ENCODE results near the gene EPB41.

EPB41 gene

GRCh38 chr1:28890836-28891235 is 23.5 kb upstream of the EPB41 start:
- TF ChIP-seq CTCF (IDR thresholded peaks at IDR 0.05; ENCODE audit: control insufficient read depth, insufficient read depth, low read depth, low read length, missing control alignments) = no peak
- DNase-seq (ENCODE audit: low read depth) = no peak

GRCh38 chr1:28891256-28891655 is 23.1 kb upstream of the EPB41 start:
- no peak for TF ChIP-seq CTCF (IDR thresholded peaks at IDR 0.05; ENCODE audit: control insufficient read depth, insufficient read depth, low read depth, low read length, missing control alignments)
- DNase-seq (ENCODE audit: low read depth) = no peak
- H3K4me3 ChIP-seq (ENCODE audit: control insufficient read depth, low read depth, low read length) = no peak overlapping the region

More at GRCh38 chr1:28890836-28891235, 23.5 kb upstream of the EPB41 start:
- H3K4me3 ChIP-seq (ENCODE audit: control insufficient read depth, low read depth, low read length) = no peak overlapping the region

- no peak for DNase-seq (ENCODE audit: low read depth)
- TF ChIP-seq CTCF (IDR thresholded peaks at IDR 0.05; ENCODE audit: control insufficient read depth, insufficient read depth, low read depth, low read length, missing control alignments) = peak; percentile 77
- H3K4me3 ChIP-seq (ENCODE audit: control insufficient read depth, low read depth, low read length) = no peak overlapping the region
These were observed 20.8 kb upstream of the EPB41 start for GRCh38 chr1:28893403-28894102.

- DNase-seq (ENCODE audit: low read depth) = no peak
- TF ChIP-seq CTCF (IDR thresholded peaks at IDR 0.05; ENCODE audit: control insufficient read depth, insufficient read depth, low read depth, low read length, missing control alignments) = no peak
- no peak overlapping the region for H3K4me3 ChIP-seq (ENCODE audit: control insufficient read depth, low read depth, low read length)
These were observed 19.6 kb upstream of the EPB41 start for GRCh38 chr1:28894785-28895184.

GRCh38 chr1:28895896-28896608 is 18.3 kb upstream of the EPB41 start:
- no peak for TF ChIP-seq CTCF (IDR thresholded peaks at IDR 0.05; ENCODE audit: control insufficient read depth, insufficient read depth, low read depth, low read length, missing control alignments)

GRCh38 chr1:28896609-28896986 is 17.8 kb upstream of the EPB41 start:
- no peak overlapping the region for H3K4me3 ChIP-seq (ENCODE audit: control insufficient read depth, low read depth, low read length)
- TF ChIP-seq CTCF (IDR thresholded peaks at IDR 0.05; ENCODE audit: control insufficient read depth, insufficient read depth, low read depth, low read length, missing control alignments) = no peak
- no peak for DNase-seq (ENCODE audit: low read depth)

More at GRCh38 chr1:28895896-28896608, 18.3 kb upstream of the EPB41 start:
- DNase-seq (ENCODE audit: low read depth) = no peak
- no peak overlapping the region for H3K4me3 ChIP-seq (ENCODE audit: control insufficient read depth, low read depth, low read length)

All from AG09309 (cell line).